ENCODE measurements around the gene FFAR3. TPM values are rescaled to one million over a fixed set of nuclear protein-coding genes. Genes with fewer than 3 reads are reported as not detected.

FFAR3 gene
- total RNA-seq, 3 donors from 2014 or later: 0.16 to 0.33 TPM; not detected in 1

GRCh38 chr19:35350591-35350990 is 7.7 kb upstream of the FFAR3 start:
- intact Hi-C loops (cut with DNase I; ENCODE audit: low total_unique reads): no loop called here
- TF ChIP-seq POLR2AphosphoS5 (IDR thresholded peaks at IDR 0.05): no peak
- TF ChIP-seq POLR2A (IDR thresholded peaks at IDR 0.05): no peak
- no peak for TF ChIP-seq CTCF (IDR thresholded peaks at IDR 0.05)
- H3K4me1 ChIP-seq: no peaks in the 10 kb centered on the region
- no peaks in the 10 kb centered on the region for H3K9me3 ChIP-seq
- H3K4me3 ChIP-seq: no peak overlapping the region
- no peaks in the 10 kb centered on the region for H3K36me3 ChIP-seq
- peak in 1 of 2 donors; percentile 28 for DNase-seq (ENCODE audit: low spot score in 2 of 2)
- H3K27ac ChIP-seq: no peak overlapping the region
- H3K27me3 ChIP-seq: no peaks in the 10 kb centered on the region

- intact Hi-C loops (cut with DNase I; ENCODE audit: low total_unique reads): no loop called here
- Histone ChIP-seq H3K4me1 (no peaks in the 10 kb centered on the region), H3K4me3 (no peak overlapping the region), H3K9me3 (no peaks in the 10 kb centered on the region), H3K36me3 (no peaks in the 10 kb centered on the region), H3K27me3 (no peaks in the 10 kb centered on the region), H3K27ac (no peak overlapping the region)
- TF ChIP-seq CTCF (IDR thresholded peaks at IDR 0.05): no peak
- TF ChIP-seq POLR2A (IDR thresholded peaks at IDR 0.05): no peak
- no peak for TF ChIP-seq POLR2AphosphoS5 (IDR thresholded peaks at IDR 0.05)
- DNase-seq (ENCODE audit: low spot score in 2 of 2): peak in 1 of 2 donors; percentile 35
These were observed 6.7 kb upstream of the FFAR3 start for GRCh38 chr19:35351411-35352176.

- intact Hi-C loops (cut with DNase I; ENCODE audit: low total_unique reads): no loop called here
- peak in 1 of 2 donors; percentile 47 for DNase-seq (ENCODE audit: low spot score in 2 of 2)
- H3K4me3 ChIP-seq: no peak overlapping the region
- no peaks in the 10 kb centered on the region for H3K9me3 ChIP-seq
- no peaks in the 10 kb centered on the region for H3K4me1 ChIP-seq
- H3K27me3 ChIP-seq: no peaks in the 10 kb centered on the region
- H3K27ac ChIP-seq: no peak overlapping the region
- no peaks in the 10 kb centered on the region for H3K36me3 ChIP-seq
- TF ChIP-seq CTCF (IDR thresholded peaks at IDR 0.05): no peak
- TF ChIP-seq POLR2A (IDR thresholded peaks at IDR 0.05): no peak
- TF ChIP-seq POLR2AphosphoS5 (IDR thresholded peaks at IDR 0.05): no peak
These were observed 6.1 kb upstream of the FFAR3 start for GRCh38 chr19:35352177-35352447.

DNA sequence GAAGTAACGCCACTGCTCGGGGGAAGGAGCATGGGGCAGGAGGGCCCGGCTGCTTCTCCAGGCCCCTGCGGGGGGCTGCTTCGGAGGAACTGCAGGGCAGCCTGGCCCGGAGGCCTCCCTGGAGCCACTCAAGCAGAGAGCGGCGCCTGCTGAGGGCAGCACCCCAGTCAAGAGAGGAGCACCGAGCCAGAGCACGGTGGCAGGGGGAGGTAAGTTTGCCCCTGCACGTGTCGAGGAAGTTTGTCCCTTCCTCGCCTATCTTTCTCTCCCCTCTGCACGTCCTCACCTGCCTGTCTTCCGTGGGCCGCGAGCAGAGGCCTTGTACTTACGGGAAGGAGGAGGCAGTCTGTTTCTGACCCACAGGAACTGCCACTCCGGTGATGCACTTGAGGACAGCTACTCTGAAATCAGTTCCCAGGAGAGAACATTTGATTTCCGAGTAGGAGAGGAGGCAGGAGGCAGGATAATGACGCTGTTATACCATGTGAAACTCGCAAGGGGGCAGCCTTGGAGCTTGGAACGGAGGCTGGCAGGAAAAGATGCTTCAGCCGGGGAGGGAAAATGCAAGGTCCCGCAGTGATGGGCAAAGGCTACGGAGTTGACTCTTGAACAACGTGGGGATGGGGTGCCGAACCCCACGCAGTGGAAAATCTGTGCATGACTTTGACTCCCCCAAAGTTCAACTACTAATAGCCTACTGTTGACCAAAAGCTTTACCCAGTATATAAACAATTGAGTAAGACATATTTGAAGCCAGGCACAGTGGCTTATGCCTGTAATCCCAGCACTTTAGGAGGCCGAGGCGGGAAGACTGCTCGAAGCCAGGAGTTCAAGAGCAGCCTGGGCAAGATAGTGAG is 5.6 kb upstream of the FFAR3 start:
- intact Hi-C loops (cut with DNase I; ENCODE audit: low total_unique reads): no loop called here
- no peaks in the 10 kb centered on the region for H3K4me1 ChIP-seq
- H3K4me3 ChIP-seq: no peak overlapping the region
- H3K27me3 ChIP-seq: no peaks in the 10 kb centered on the region
- peak in 1 of 2 donors; percentile 61 for DNase-seq (ENCODE audit: low spot score in 2 of 2)
- TF ChIP-seq POLR2AphosphoS5 (IDR thresholded peaks at IDR 0.05) (no peak), POLR2A (IDR thresholded peaks at IDR 0.05) (no peak), CTCF (IDR thresholded peaks at IDR 0.05) (peak; percentile 66 to 74 (median 73))
- H3K27ac ChIP-seq: no peak overlapping the region
- H3K9me3 ChIP-seq: no peaks in the 10 kb centered on the region
- H3K36me3 ChIP-seq: no peaks in the 10 kb centered on the region

DNA sequence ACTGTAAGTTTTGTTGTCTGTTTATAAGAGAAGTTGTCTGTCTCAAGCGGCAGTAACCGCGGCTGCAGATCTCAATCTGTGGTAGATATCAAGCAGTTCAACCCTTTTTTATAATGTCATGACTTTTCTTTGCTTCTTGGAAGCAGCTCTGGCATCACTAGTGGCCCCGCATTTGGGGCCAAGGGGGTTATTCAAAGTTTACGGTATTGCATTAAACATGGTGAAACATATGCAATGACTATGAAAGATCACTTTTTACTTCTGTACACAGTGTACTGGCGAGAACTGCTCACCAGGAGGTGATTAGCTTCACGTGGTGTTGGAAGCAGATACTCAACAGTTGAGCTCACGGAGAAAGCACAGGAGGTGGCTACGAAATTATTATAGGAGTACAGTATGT is 4.6 kb upstream of the FFAR3 start:
- H3K36me3 ChIP-seq: no peaks in the 10 kb centered on the region
- H3K27me3 ChIP-seq: no peaks in the 10 kb centered on the region
- H3K4me1 ChIP-seq: no peaks in the 10 kb centered on the region
- DNase-seq (ENCODE audit: low spot score in 2 of 2): peak in 1 of 2 donors; percentile 17
- intact Hi-C loops (cut with DNase I; ENCODE audit: low total_unique reads): no loop called here
- H3K27ac ChIP-seq: no peak overlapping the region
- no peak overlapping the region for H3K4me3 ChIP-seq
- TF ChIP-seq POLR2AphosphoS5 (IDR thresholded peaks at IDR 0.05) (no peak), CTCF (IDR thresholded peaks at IDR 0.05) (no peak), POLR2A (IDR thresholded peaks at IDR 0.05) (no peak)
- no peaks in the 10 kb centered on the region for H3K9me3 ChIP-seq
